HG03159 (cell line): ENCODE results near the gene ARHGEF17.

ENCODE experiments used
- ATAC-seq: cut with Tn5 transposase; IDR thresholded peaks from one replicate; pipeline ENCODE4 v1.9.1; 2021; ENCODE audit warnings: mild to moderate bottlenecking, moderate library complexity; ENCODE audit not compliant: unreplicated experiment

The ARHGEF17 gene

GRCh38 chr11:73401924-73402833 lies 94.1 kb downstream of the ARHGEF17 start:
- ATAC-seq, result no peak

GRCh38 chr11:73402834-73403185 lies 94.7 kb downstream of the ARHGEF17 start:
- ATAC-seq, result no peak

GRCh38 chr11:73403541-73403940 lies 95.5 kb downstream of the ARHGEF17 start:
- no peak for ATAC-seq

GRCh38 chr11:73404048-73404447 lies 96.0 kb downstream of the ARHGEF17 start:
- no peak for ATAC-seq

GRCh38 chr11:73404506-73405145 lies 96.5 kb downstream of the ARHGEF17 start:
- ATAC-seq, result no peak

GRCh38 chr11:73405146-73405510 lies 97.1 kb downstream of the ARHGEF17 start:
- no peak for ATAC-seq

GRCh38 chr11:73406131-73406530 lies 98.1 kb downstream of the ARHGEF17 start:
- ATAC-seq, result no peak

GRCh38 chr11:73406619-73407018 lies 98.5 kb downstream of the ARHGEF17 start:
- no peak for ATAC-seq

- no peak for ATAC-seq
These were observed 101.4 kb downstream of the ARHGEF17 start for GRCh38 chr11:73409431-73409830.

GRCh38 chr11:73410627-73411026 lies 102.6 kb downstream of the ARHGEF17 start:
- ATAC-seq, result no peak

GRCh38 chr11:73411031-73411430 lies 103.0 kb downstream of the ARHGEF17 start:
- ATAC-seq, result no peak

- no peak for ATAC-seq
These were observed 104.2 kb downstream of the ARHGEF17 start for GRCh38 chr11:73412308-73412707.

GRCh38 chr11:73413256-73413655 lies 105.2 kb downstream of the ARHGEF17 start:
- ATAC-seq, result no peak

GRCh38 chr11:73414977-73415651 lies 107.0 kb downstream of the ARHGEF17 start:
- ATAC-seq, result no peak

- no peak for ATAC-seq
These were observed 108.0 kb downstream of the ARHGEF17 start for GRCh38 chr11:73415854-73416615.

GRCh38 chr11:73416786-73417185 lies 108.7 kb downstream of the ARHGEF17 start:
- ATAC-seq, result no peak
